Neural cell (in vitro differentiated cells): Measurements from ENCODE around the gene CBFA2T2.

ENCODE experiments used
- EP300 ChIP-seq: fragments of 450-650 bp; conservative IDR thresholded peaks from 2 replicates; pipeline ENCODE4 v1.6.1; 2014; ENCODE audit warnings: antibody characterized with exemption, mild to moderate bottlenecking, moderate library complexity; ENCODE audit not compliant: poor library complexity, severe bottlenecking
- RAD21 ChIP-seq: fragments of 450-650 bp; conservative IDR thresholded peaks from 2 replicates; pipeline ENCODE4 v1.6.1; 2014; ENCODE audit warnings: antibody characterized with exemption, mild to moderate bottlenecking, moderate library complexity
- REST ChIP-seq: IDR thresholded peaks from 2 replicates; pipeline ENCODE4 v1.6.1; 2012; ENCODE audit warnings: borderline replicate concordance
- SMC3 ChIP-seq: fragments of 450-650 bp; conservative IDR thresholded peaks from 2 replicates; pipeline ENCODE4 v1.6.1; 2014; ENCODE audit warnings: antibody characterized with exemption, mild to moderate bottlenecking, moderate library complexity; ENCODE audit not compliant: poor library complexity

GRCh38 chr20:33611106-33611505 is 121.2 kb downstream of the CBFA2T2 start:
- no peak for TF ChIP-seq REST
- no peak for TF ChIP-seq EP300
- TF ChIP-seq RAD21 = no peak
- TF ChIP-seq SMC3 = no peak
